ENCODE results near the gene PTBP1.

PTBP1 gene

DNA sequence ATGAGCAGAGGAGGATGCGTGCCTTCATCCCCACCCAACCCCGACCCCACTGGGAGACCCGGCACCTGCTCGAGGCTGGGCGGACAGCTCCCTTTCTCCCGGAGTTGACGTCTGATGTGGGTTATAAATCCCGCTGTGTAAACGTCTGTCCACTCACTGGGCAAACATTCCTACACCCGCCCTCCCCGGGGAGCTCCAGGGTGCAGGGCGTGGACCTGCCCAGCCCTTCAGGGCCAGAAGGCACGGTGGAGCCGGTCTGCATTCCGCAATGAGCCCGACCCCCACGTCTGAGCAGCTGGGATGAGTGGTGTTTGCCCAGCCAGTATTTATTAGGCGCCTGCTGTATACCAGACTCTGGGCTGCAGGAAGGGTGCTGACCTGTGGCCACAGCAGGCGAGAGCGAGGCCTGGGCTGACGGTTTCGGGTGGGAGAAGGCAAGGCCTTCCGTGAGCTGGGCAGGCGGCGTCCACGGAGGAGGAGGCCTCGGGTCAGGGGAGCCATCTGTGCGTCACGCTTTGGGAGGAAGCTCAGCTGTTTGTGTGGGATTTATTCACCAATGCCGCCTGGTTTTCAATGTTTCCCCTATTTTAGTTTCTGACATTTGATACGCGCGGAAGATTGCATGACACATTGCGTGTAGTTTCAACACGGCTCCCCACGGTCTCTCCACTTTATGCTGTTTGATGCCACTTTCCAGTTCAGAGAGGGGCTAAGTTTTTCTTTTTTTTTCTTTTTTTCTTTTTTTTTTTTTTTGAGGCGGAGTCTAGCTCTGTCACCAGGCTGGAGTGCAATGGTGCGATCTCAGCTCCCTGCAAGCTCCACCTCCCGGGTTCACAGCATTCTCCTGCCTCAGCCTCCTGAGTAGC is 44.4 kb upstream of the PTBP1 start:
- DNase-seq (ENCODE audit: extremely low read depth, low read depth), result no peak
- TF ChIP-seq, protein P1, sequence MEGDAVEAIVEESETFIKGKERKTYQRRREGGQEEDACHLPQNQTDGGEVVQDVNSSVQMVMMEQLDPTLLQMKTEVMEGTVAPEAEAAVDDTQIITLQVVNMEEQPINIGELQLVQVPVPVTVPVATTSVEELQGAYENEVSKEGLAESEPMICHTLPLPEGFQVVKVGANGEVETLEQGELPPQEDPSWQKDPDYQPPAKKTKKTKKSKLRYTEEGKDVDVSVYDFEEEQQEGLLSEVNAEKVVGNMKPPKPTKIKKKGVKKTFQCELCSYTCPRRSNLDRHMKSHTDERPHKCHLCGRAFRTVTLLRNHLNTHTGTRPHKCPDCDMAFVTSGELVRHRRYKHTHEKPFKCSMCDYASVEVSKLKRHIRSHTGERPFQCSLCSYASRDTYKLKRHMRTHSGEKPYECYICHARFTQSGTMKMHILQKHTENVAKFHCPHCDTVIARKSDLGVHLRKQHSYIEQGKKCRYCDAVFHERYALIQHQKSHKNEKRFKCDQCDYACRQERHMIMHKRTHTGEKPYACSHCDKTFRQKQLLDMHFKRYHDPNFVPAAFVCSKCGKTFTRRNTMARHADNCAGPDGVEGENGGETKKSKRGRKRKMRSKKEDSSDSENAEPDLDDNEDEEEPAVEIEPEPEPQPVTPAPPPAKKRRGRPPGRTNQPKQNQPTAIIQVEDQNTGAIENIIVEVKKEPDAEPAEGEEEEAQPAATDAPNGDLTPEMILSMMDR (IDR thresholded peaks at IDR 0.05; ENCODE audit: low read depth, low read length, missing control alignments), result no peak
- no peak overlapping the region for H3K4me3 ChIP-seq (replicated peaks; ENCODE audit: low read depth, low read length)

DNA sequence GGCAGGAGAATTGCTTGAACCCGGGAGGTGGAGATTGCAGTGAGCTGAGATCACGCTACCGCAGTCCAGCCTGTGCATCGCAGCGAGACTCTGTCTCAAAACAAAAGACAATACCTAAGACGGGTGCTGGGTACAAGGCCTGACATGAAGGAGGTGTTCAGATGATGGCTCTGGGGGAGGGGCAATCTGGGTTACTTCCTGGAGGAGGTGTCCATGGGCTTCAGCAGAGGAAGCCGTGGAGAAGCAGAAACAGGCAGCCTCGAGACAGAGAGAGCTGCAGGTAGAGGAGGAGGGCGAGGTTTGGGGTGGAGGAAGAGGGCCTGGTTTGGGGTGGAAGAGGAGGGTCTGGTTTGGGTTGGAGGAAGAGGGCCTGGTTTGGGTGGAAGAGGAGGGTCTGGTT is 42.7 kb upstream of the PTBP1 start:
- H3K4me3 ChIP-seq (replicated peaks; ENCODE audit: low read depth, low read length), result no peak overlapping the region
- TF ChIP-seq, protein P1 (IDR thresholded peaks at IDR 0.05; ENCODE audit: low read depth, low read length, missing control alignments), result no peak
- DNase-seq (ENCODE audit: extremely low read depth, low read depth), result no peak

DNA sequence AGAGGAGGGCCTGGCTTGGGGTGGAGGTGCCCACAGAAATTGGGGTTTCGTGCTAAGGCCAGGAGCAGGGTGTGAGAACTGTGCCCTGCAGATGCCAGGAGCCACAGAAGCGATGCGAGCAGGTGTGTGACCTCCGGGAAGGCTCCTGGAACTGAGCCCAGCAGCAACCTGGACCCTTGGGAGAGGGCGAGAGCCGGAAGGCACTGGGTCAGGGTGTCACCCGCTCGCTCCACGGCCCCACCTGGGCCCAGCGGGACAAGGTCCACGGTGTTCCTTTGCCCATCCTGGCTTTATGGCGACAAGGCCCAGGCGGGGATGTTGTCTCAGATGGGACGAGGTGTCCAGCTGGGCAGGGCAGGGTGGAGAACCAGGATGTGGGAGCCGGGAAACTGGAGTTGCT is 42.2 kb upstream of the PTBP1 start:
- no peak overlapping the region for H3K4me3 ChIP-seq (replicated peaks; ENCODE audit: low read depth, low read length)
- DNase-seq (ENCODE audit: extremely low read depth, low read depth), result no peak
- TF ChIP-seq, protein P1 (IDR thresholded peaks at IDR 0.05; ENCODE audit: low read depth, low read length, missing control alignments), result no peak

DNA sequence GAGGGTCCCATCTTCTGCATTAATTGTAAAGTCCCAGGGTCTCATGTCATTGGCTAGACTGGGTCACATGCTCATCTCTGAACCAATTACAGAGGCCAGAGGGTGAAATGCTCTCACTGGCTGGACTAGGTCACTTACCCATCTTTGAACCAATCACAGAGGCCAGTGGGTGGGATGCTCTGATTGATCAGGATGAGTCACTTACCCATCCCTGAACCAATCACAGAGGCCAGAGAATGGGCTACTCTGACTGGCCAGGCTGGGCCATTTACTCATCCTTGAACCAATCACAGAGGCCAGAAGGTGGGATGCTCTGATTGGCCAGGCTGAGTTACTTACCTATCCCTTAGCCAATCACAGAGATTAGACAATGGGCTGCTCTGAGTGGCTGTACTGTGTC is 41.0 kb upstream of the PTBP1 start:
- no peak overlapping the region for H3K4me3 ChIP-seq (replicated peaks; ENCODE audit: low read depth, low read length)
- no peak for DNase-seq (ENCODE audit: extremely low read depth, low read depth)
- TF ChIP-seq, protein P1 (IDR thresholded peaks at IDR 0.05; ENCODE audit: low read depth, low read length, missing control alignments), result no peak

DNA sequence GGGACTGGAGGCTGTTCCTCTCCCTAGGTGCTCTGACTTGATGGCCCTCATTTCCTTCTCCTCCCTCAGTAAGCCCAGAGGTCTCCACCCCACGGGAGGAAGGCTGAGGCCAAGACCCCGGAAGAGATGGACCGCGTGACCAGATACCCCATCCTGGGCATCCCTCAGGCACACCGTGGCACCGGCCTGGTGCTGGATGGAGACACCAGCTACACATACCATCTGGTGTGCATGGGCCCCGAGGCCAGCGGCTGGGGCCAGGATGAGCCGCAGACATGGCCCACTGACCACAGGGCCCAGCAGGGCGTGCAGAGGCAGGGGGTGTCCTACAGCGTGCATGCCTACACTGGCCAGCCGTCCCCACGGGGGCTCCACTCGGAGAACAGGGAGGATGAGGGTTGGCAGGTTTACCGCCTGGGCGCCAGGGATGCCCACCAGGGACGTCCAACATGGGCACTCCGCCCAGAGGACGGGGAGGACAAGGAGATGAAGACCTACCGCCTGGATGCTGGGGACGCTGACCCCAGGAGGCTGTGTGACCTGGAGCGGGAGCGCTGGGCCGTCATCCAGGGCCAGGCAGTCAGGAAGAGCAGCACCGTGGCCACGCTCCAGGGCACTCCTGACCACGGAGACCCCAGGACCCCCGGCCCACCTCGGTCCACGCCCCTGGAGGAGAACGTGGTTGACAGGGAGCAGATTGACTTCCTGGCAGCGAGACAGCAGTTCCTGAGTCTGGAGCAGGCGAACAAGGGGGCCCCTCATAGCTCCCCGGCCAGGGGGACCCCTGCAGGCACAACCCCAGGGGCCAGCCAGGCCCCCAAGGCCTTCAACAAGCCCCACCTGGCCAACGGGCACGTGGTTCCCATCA is 40.2 kb upstream of the PTBP1 start:
- TF ChIP-seq, protein P1 (IDR thresholded peaks at IDR 0.05; ENCODE audit: low read depth, low read length, missing control alignments), result no peak

DNA sequence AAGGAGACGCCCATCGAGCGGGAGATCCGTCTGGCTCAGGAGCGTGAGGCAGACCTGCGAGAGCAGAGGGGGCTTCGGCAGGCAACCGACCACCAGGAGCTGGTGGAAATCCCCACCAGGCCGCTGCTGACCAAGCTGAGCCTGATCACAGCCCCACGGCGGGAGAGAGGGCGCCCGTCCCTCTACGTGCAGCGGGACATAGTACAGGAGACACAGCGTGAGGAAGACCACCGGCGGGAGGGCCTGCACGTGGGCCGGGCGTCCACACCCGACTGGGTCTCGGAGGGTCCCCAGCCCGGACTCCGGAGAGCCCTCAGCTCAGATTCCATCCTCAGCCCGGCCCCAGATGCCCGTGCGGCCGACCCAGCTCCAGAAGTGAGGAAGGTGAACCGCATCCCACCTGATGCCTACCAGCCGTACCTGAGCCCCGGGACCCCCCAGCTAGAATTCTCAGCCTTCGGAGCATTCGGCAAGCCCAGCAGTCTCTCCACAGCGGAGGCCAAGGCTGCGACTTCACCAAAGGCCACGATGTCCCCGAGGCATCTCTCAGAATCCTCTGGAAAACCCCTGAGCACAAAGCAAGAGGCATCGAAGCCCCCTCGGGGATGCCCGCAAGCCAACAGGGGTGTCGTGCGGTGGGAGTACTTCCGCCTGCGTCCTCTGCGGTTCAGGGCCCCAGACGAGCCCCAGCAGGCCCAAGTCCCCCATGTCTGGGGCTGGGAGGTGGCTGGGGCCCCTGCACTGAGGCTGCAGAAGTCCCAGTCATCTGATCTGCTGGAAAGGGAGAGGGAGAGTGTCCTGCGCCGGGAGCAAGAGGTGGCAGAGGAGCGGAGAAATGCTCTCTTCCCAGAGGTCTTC is 39.2 kb upstream of the PTBP1 start:
- DNase-seq (ENCODE audit: extremely low read depth, low read depth), result no peak
- TF ChIP-seq, protein P1 (IDR thresholded peaks at IDR 0.05; ENCODE audit: low read depth, low read length, missing control alignments), result no peak
- no peak overlapping the region for H3K4me3 ChIP-seq (replicated peaks; ENCODE audit: low read depth, low read length)

More for the DNA sequence above, 40.2 kb upstream of the PTBP1 start:
- no peak for DNase-seq (ENCODE audit: extremely low read depth, low read depth)
- H3K4me3 ChIP-seq (replicated peaks; ENCODE audit: low read depth, low read length), result no peak overlapping the region
